ENCODE data around the gene ATG12.

The ATG12 gene

GRCh38 chr5:115801984-115802383 is 39.4 kb downstream of the ATG12 start:
- no peak for DNase-seq

- DNase-seq, result no peak
These were observed 40.2 kb downstream of the ATG12 start for GRCh38 chr5:115801152-115801551.

GRCh38 chr5:115800108-115800507 is 41.3 kb downstream of the ATG12 start:
- no peak for DNase-seq

GRCh38 chr5:115798252-115798651 is 43.1 kb downstream of the ATG12 start:
- DNase-seq, result no peak

GRCh38 chr5:115796656-115797055 is 44.7 kb downstream of the ATG12 start:
- DNase-seq, result no peak

- DNase-seq, result no peak
These were observed 45.7 kb downstream of the ATG12 start for GRCh38 chr5:115795700-115796099.

- no peak for DNase-seq
These were observed 52.9 kb downstream of the ATG12 start for GRCh38 chr5:115788440-115788839.

- DNase-seq, result no peak
These were observed 53.9 kb downstream of the ATG12 start for GRCh38 chr5:115787426-115787825.

GRCh38 chr5:115785381-115786065 is 55.8 kb downstream of the ATG12 start:
- no peak for DNase-seq

- DNase-seq, result no peak
These were observed 62.9 kb downstream of the ATG12 start for GRCh38 chr5:115778417-115778816.

All from hematopoietic multipotent progenitor cell treated with erythropoietin and hydrocortisone succinate and interleukin-3 and kit ligand, for 6 days (in vitro differentiated cells).